Measurements from ENCODE around the gene KRT40.

KRT40 gene

GRCh38 chr17:40984226-40984625 lies at the start of gene KRT40:
KRT40 (minus strand) TSS chr17:40984326; CDS start chr17:40984273, 53 bp downstream.
- Mint-ChIP-seq H3K4me3 (no peak within 1 kb of the TSS), H3K27ac (no peak within 1 kb of the TSS), H3K27me3 (peaks cover 8% of the 10 kb centered on the region), H3K9me3 (no peaks in the 10 kb centered on the region), H3K4me1 (no peaks in the 10 kb centered on the region)
- DNase-seq (no peak), ATAC-seq (no peak)

GRCh38 chr17:41029633-41030245 lies 45.6 kb upstream of the KRT40 start, which contains the start of gene KRTAP1-4:
KRTAP1-4 (minus strand) TSS chr17:41030195; CDS start chr17:41030078, 117 bp downstream.
- no peak for DNase-seq
- H3K9me3 Mint-ChIP-seq = no peaks in the 10 kb centered on the region
- H3K4me1 Mint-ChIP-seq = peaks cover 5% of the 10 kb centered on the region
- no peak within 1 kb of the TSS for H3K27ac Mint-ChIP-seq
- no peak within 1 kb of the TSS for H3K4me3 Mint-ChIP-seq
- no peaks in the 10 kb centered on the region for H3K27me3 Mint-ChIP-seq
- ATAC-seq = no peak

- Mint-ChIP-seq H3K27me3 (no peaks in the 10 kb centered on the region), H3K9me3 (no peaks in the 10 kb centered on the region)
Observed at GRCh38 chr17:41026715-41027471, 42.8 kb upstream of the KRT40 start, which contains the start of gene KRTAP1-5. KRTAP1-5 (minus strand) TSS chr17:41027208; CDS start chr17:41027155, 53 bp downstream.

GRCh38 chr17:41024697-41025096 lies 40.6 kb upstream of the KRT40 start:
- no peak overlapping the region for H3K27ac Mint-ChIP-seq
- no peaks in the 10 kb centered on the region for H3K9me3 Mint-ChIP-seq
- no peak for ATAC-seq
- no peaks in the 10 kb centered on the region for H3K27me3 Mint-ChIP-seq
- peaks cover 7% of the 10 kb centered on the region for H3K4me1 Mint-ChIP-seq
- H3K4me3 Mint-ChIP-seq = no peak overlapping the region
- DNase-seq = no peak

More at GRCh38 chr17:41026715-41027471, 42.8 kb upstream of the KRT40 start, which contains the start of gene KRTAP1-5:
- DNase-seq (no peak), ATAC-seq (no peak)
- Mint-ChIP-seq H3K27ac (no peak within 1 kb of the TSS), H3K4me1 (peaks cover 7% of the 10 kb centered on the region), H3K4me3 (no peak within 1 kb of the TSS)

GRCh38 chr17:41020336-41020735 lies 36.2 kb upstream of the KRT40 start:
- ATAC-seq (no peak), DNase-seq (no peak)
- no peak overlapping the region for H3K27ac Mint-ChIP-seq
- H3K4me1 Mint-ChIP-seq = peaks cover 7% of the 10 kb centered on the region
- no peaks in the 10 kb centered on the region for H3K9me3 Mint-ChIP-seq
- no peak overlapping the region for H3K4me3 Mint-ChIP-seq
- no peaks in the 10 kb centered on the region for H3K27me3 Mint-ChIP-seq

- no peak overlapping the region for H3K4me3 Mint-ChIP-seq
- DNase-seq (no peak), ATAC-seq (no peak)
- no peak overlapping the region for H3K27ac Mint-ChIP-seq
- H3K9me3 Mint-ChIP-seq = no peaks in the 10 kb centered on the region
- H3K4me1 Mint-ChIP-seq = no peaks in the 10 kb centered on the region
- H3K27me3 Mint-ChIP-seq = no peaks in the 10 kb centered on the region
Observed at GRCh38 chr17:41019415-41019814, 35.3 kb upstream of the KRT40 start.

- Mint-ChIP-seq H3K9me3 (no peaks in the 10 kb centered on the region), H3K4me3 (no peak overlapping the region), H3K27ac (no peak overlapping the region), H3K27me3 (no peaks in the 10 kb centered on the region), H3K4me1 (no peaks in the 10 kb centered on the region)
- ATAC-seq (no peak), DNase-seq (no peak)
Observed at GRCh38 chr17:41018541-41018940, 34.4 kb upstream of the KRT40 start.

GRCh38 chr17:41016578-41017215 lies 32.6 kb upstream of the KRT40 start:
- Mint-ChIP-seq H3K9me3 (no peaks in the 10 kb centered on the region), H3K27me3 (no peaks in the 10 kb centered on the region), H3K4me1 (no peaks in the 10 kb centered on the region), H3K27ac (no peak overlapping the region), H3K4me3 (no peak overlapping the region)
- no peak for DNase-seq
- no peak for ATAC-seq

- ATAC-seq (no peak), DNase-seq (no peak)
- Mint-ChIP-seq H3K4me3 (no peak overlapping the region), H3K27ac (no peak overlapping the region), H3K4me1 (no peaks in the 10 kb centered on the region), H3K9me3 (no peaks in the 10 kb centered on the region), H3K27me3 (no peaks in the 10 kb centered on the region)
Observed at GRCh38 chr17:41015454-41015853, 31.3 kb upstream of the KRT40 start.

- DNase-seq (no peak), ATAC-seq (no peak)
- Mint-ChIP-seq H3K27me3 (no peaks in the 10 kb centered on the region), H3K4me1 (no peaks in the 10 kb centered on the region), H3K27ac (no peak overlapping the region), H3K9me3 (no peaks in the 10 kb centered on the region), H3K4me3 (no peak overlapping the region)
Observed at GRCh38 chr17:41013606-41014005, 29.5 kb upstream of the KRT40 start.

- no peaks in the 10 kb centered on the region for H3K27me3 Mint-ChIP-seq
- H3K27ac Mint-ChIP-seq = no peak overlapping the region
- ATAC-seq (no peak), DNase-seq (no peak)
- H3K4me3 Mint-ChIP-seq = no peak overlapping the region
- no peaks in the 10 kb centered on the region for H3K9me3 Mint-ChIP-seq
- no peaks in the 10 kb centered on the region for H3K4me1 Mint-ChIP-seq
Observed at GRCh38 chr17:41013181-41013580, 29.1 kb upstream of the KRT40 start.

- no peaks in the 10 kb centered on the region for H3K27me3 Mint-ChIP-seq
- ATAC-seq (no peak), DNase-seq (no peak)
- no peak overlapping the region for H3K27ac Mint-ChIP-seq
- H3K4me3 Mint-ChIP-seq = no peak overlapping the region
- no peaks in the 10 kb centered on the region for H3K9me3 Mint-ChIP-seq
- no peaks in the 10 kb centered on the region for H3K4me1 Mint-ChIP-seq
Observed at GRCh38 chr17:41012326-41013120, 28.4 kb upstream of the KRT40 start.

- H3K4me1 Mint-ChIP-seq = no peaks in the 10 kb centered on the region
- ATAC-seq (no peak), DNase-seq (no peak)
- H3K4me3 Mint-ChIP-seq = no peak overlapping the region
- no peaks in the 10 kb centered on the region for H3K9me3 Mint-ChIP-seq
- no peaks in the 10 kb centered on the region for H3K27me3 Mint-ChIP-seq
- H3K27ac Mint-ChIP-seq = no peak overlapping the region
Observed at GRCh38 chr17:41010441-41010840, 26.3 kb upstream of the KRT40 start.

GRCh38 chr17:41009936-41010335 lies 25.8 kb upstream of the KRT40 start:
- Mint-ChIP-seq H3K4me3 (no peak overlapping the region), H3K27ac (no peak overlapping the region), H3K4me1 (no peaks in the 10 kb centered on the region), H3K9me3 (no peaks in the 10 kb centered on the region), H3K27me3 (no peaks in the 10 kb centered on the region)
- no peak for ATAC-seq
- DNase-seq = no peak

- H3K4me3 Mint-ChIP-seq = no peak overlapping the region
- no peak overlapping the region for H3K27ac Mint-ChIP-seq
- no peaks in the 10 kb centered on the region for H3K9me3 Mint-ChIP-seq
- H3K27me3 Mint-ChIP-seq = no peaks in the 10 kb centered on the region
- DNase-seq (no peak), ATAC-seq (no peak)
- no peaks in the 10 kb centered on the region for H3K4me1 Mint-ChIP-seq
Observed at GRCh38 chr17:41009301-41009760, 25.2 kb upstream of the KRT40 start.
